HG03457 (cell line): ENCODE results near the gene ECM2.

Source experiments
- ATAC-seq: cut with Tn5 transposase; IDR thresholded peaks from one replicate; pipeline ENCODE4 v1.9.1; 2021; ENCODE audit warnings: moderate number of reproducible peaks; ENCODE audit not compliant: unreplicated experiment

The ECM2 gene

DNA sequence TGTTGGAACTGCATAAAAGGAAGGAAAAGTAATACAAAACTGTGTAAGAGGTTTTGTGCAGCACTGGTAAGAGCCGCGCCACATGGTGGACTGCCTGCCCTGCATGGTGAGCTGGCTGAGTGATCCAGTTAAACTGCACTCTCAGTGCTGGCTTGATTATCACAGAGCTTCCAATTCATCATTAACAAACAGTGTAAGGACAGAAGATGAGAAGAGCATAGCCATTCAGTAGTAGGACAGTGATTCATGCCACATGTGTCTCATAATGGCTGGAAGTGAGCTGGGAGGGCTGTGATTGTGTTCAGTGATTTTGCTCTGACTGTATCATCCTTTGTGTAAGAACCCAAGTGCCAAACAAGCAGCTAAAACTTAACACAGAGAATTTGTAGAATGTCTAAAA lies 67.6 kb downstream of the ECM2 start:
- no peak for ATAC-seq

DNA sequence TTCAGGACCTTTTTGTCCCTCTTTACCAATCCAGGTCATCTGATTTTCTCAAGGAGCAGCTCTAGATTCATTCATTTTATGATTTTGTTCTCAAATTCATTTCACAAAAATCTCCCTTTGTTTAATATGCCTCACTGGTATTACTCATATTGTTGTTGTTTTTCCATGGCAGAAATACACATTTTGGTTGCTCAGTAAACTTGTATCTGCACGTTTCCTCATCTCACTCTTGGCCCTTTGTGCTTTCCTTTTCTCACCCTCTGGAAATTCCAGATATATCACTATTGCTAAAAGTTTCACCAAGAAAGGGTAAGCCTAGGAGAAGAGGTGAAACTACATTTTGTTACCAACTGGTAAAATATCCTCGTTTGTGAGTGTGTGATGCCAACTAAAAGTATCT lies 68.3 kb downstream of the ECM2 start:
- ATAC-seq: no peak

GRCh38 chr9:92467041-92467440 lies 68.7 kb downstream of the ECM2 start:
- ATAC-seq: no peak

GRCh38 chr9:92463984-92464383 lies 71.8 kb downstream of the ECM2 start:
- no peak for ATAC-seq

DNA sequence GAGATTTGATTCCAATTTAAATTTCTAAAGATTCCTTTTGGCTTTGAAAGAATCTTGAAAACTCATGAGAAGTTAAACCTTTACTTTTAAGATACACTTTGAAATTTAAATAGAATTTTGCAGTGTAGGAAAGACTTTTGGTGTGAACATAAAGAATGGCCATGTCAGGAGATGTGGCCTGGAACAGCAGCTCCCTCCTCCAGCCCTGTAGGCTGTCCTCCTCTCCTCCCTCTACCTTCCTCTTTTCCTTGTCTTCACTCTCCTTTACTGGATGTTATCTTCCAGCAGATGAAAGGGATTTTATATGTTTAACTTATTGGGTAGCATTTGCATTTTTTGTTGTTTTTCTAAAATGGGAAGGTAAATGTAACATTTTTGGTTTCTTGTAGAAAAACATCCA lies 72.4 kb downstream of the ECM2 start:
- ATAC-seq: no peak

DNA sequence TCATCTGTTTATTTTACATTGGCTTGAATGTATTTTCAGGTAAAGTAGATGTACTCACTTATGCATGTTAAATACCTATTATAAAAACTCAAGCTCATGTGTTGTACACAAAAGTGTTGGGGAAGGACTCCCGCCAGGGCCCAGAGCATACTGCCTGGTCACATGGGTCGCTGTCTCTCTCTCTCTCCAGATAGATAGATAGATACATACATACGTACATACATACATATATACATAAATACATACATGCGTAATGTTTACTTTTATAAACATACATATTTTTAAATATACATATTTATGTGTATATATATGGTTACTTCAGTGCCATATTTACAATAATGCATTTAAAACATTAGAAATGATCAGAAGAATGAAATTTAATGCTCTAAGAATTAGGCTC lies 78.2 kb downstream of the ECM2 start:
- no peak for ATAC-seq

- ATAC-seq: no peak
Observed at GRCh38 chr9:92455217-92455616, 80.6 kb downstream of the ECM2 start.

DNA sequence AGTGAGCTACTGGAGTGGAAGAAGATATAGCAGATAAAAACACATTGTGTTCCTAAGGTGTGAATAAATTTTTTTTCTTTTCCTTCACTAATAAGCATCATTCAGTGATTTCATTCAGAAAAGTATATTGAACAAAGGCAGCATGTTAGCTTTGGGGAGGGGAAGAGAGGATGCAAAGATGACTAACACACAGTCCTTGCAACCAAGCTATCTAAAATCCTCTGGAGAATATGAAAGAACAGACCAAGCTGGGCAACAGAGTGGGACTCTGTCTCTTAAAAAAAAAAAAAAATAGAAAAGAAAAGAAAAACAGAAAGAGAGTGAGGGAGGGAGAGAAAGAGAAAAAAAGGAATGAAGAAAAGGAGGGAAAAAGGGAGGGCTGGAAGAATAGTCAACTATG lies 89.3 kb downstream of the ECM2 start:
- ATAC-seq: no peak
